Lung (tissue), 12 donors: ENCODE measurements around the gene STBD1. TPM values are rescaled to one million over a fixed set of nuclear protein-coding genes. Genes with fewer than 3 reads are reported as not detected.

Experiments used
- ATAC-seq: fragments of 200-7000 bp; cut with Tn5 transposase; one replicate; pipeline ENCODE4 v1.9.1; 2020; ENCODE audit warnings: moderate number of reproducible peaks; ENCODE audit not compliant: insufficient read depth, low FRiP score
- DNase-seq, 3 donors: peaks; one replicate each; pipeline ENCODE4 v3.0.0-alpha.2; 2013 to 2017
- H3K27ac ChIP-seq, 2 donors: one replicate each; pipeline ENCODE4 v1.5.1; 2013; ENCODE audit warnings: mild to moderate bottlenecking in 2 of 2, moderate library complexity in 2 of 2, control low read depth in 1 of 2, inconsistent platforms in 1 of 2, low read depth in 1 of 2, low read length in 1 of 2
- H3K27me3 ChIP-seq, 3 donors: one replicate each; pipeline ENCODE4 v1.5.1; 2013; ENCODE audit warnings: low read length in 2 of 3; ENCODE audit not compliant: control insufficient read depth in 3 of 3, insufficient read depth in 3 of 3
- H3K36me3 ChIP-seq, 4 donors: one replicate each; pipeline ENCODE4 v1.5.1; 2013; ENCODE audit warnings: low read length in 4 of 4, mild to moderate bottlenecking in 1 of 4, moderate library complexity in 1 of 4; ENCODE audit not compliant: control insufficient read depth in 4 of 4, insufficient read depth in 4 of 4
- H3K4me1 ChIP-seq, 5 donors: one replicate each; pipeline ENCODE4 v1.5.1; 2013; ENCODE audit warnings: low read length in 5 of 5, mild to moderate bottlenecking in 2 of 5, moderate library complexity in 1 of 5; ENCODE audit not compliant: control insufficient read depth in 5 of 5, insufficient read depth in 5 of 5
- H3K4me3 ChIP-seq: one replicate; pipeline ENCODE4 v1.5.1; 2013; ENCODE audit warnings: mild to moderate bottlenecking, control low read depth, moderate library complexity
- H3K9ac ChIP-seq, 2 donors: one replicate each; pipeline ENCODE4 v1.5.1; 2013; ENCODE audit warnings: low read length in 2 of 2, control low read depth in 1 of 2; ENCODE audit not compliant: insufficient read depth in 1 of 2
- H3K9me3 ChIP-seq, 4 donors: one replicate each; pipeline ENCODE4 v1.5.1; 2013; ENCODE audit warnings: low read length in 3 of 4, mild to moderate bottlenecking in 1 of 4, moderate library complexity in 1 of 4; ENCODE audit not compliant: control insufficient read depth in 4 of 4, insufficient read depth in 3 of 4
- CTCF ChIP-seq: IDR thresholded peaks from 2 replicates; pipeline ENCODE4 v1.5.1; 2012; ENCODE audit warnings: mild to moderate bottlenecking; ENCODE audit errors: control extremely low read depth, extremely low read depth
- WGBS, 2 donors: extraction: QIAGEN DNeasy Blood & Tissue Kit; methylation state at CpG; one replicate each; pipeline ENCODE4 v1.1.7; 2013; 5-methylcytosine and 5-hydroxymethylcytosine counted together
- polyA plus RNA-seq, 2 donors: library from polyadenylated mRNA; stranded (reverse); fragments of 200-250 nt; gene quantifications; one replicate each; pipeline ENCODE4 v1.2.1, GENCODE V29; 2013
- total RNA-seq, 2 donors: library from RNA; depleted of rRNA in 1 of 2; stranded (reverse); fragments of >200 nt in 1 of 2; gene quantifications; one replicate each; pipeline ENCODE4 v1.2.1, GENCODE V29; 2014 to 2021
- donor health status: control.
- donor health status: control.
- donor health status: Bipolar disorder and iron deficiency.
- donor health status: healthy.
- donor health status: DM: yes; HTN: yes; CAD: no.

Gene STBD1
- total and polyA plus RNA-seq, 4 donors = 1.5 to 14.8 (median 6.9) TPM

DNA sequence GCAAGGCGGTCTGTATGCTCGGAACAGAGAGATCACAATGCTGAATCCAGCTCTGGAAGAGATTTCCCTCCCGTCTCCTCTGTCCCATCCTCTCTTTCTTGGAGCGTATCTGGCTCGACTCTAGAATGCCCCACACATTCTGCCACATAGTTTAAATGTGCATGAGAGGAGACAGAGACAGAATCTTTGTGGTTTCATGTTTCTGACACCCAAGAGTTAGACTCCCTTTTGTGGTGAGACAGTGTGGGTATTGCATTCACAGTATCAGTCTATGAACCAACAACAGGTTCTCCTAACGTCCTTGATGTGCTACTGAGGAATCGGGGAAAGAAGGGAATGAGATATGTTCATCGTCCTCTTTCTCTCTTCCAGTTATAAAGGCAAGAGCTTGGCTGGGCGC, 29.7 kb upstream of the STBD1 start:
- no peaks in the 10 kb centered on the region for H3K27me3 ChIP-seq
- no peaks in the 10 kb centered on the region for H3K9me3 ChIP-seq
- TF ChIP-seq CTCF = no peak
- no peaks in the 10 kb centered on the region for H3K36me3 ChIP-seq
- DNase-seq (no peak), ATAC-seq (no peak)
- 80 to 83% methylated on average over 9 of the region's 9 CpGs for WGBS, 2 donors
- no peak overlapping the region for H3K4me3 ChIP-seq
- H3K4me1 ChIP-seq = no peaks in the 10 kb centered on the region
- no peak overlapping the region for H3K9ac ChIP-seq
- H3K27ac ChIP-seq = no peak overlapping the region

DNA sequence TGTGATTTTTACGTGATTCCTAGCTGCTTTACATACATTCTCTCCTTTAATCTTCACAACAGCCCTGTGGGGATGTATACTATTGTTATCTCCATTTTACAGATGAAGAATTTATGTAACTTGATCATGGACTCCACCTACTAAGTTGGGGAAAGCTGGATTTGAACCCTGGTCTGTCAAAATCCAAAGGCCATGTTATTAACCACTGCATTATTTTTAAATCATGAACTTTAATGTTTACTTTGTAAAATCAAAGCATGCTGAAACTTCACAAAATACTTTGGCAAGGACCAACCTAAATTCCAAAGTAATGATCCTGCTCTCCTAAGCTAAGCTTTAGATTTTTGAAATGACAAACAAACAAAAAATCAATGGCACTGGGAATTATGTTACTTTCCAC, 28.9 kb upstream of the STBD1 start:
- Histone ChIP-seq H3K27me3 (no peaks in the 10 kb centered on the region), H3K4me1 (no peaks in the 10 kb centered on the region), H3K27ac (no peak overlapping the region), H3K9me3 (no peaks in the 10 kb centered on the region), H3K36me3 (no peaks in the 10 kb centered on the region), H3K4me3 (no peak overlapping the region), H3K9ac (no peak overlapping the region)
- WGBS, 2 donors = 87 to 100% methylated on average over 1 of the region's 1 CpG
- ATAC-seq (no peak), DNase-seq (no peak)
- TF ChIP-seq CTCF = no peak

GRCh38 chr4:76278583-76278982, 27.9 kb upstream of the STBD1 start:
- H3K9me3 ChIP-seq = peaks cover 0 to 2% (median 0%) of the 10 kb centered on the region in 4 donors
- H3K4me1 ChIP-seq = no peaks in the 10 kb centered on the region
- no peak for TF ChIP-seq CTCF
- 31 to 34% methylated on average over 1 of the region's 1 CpG for WGBS, 2 donors
- no peak overlapping the region for H3K27ac ChIP-seq
- no peaks in the 10 kb centered on the region for H3K36me3 ChIP-seq
- no peaks in the 10 kb centered on the region for H3K27me3 ChIP-seq
- ATAC-seq (no peak), DNase-seq (no peak)
- H3K4me3 ChIP-seq = no peak overlapping the region
- no peak overlapping the region for H3K9ac ChIP-seq

DNA sequence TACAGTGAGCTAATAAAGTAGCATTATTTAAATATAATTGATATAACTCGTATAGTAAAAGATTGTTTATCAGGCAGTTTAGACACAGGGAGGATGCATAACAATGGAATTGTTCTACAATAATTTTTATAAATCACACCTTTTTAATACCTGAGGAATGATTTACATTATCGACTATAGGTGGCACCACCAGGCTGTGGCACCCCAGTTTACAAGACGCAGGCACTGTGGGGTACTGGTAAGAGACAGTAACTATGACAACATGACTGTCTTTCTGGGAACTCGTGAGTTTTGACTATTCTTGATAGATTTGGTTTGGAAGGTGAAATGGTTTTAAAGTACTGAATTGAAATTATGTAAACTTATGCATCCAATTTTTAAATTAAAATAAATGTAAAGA, 27.1 kb upstream of the STBD1 start:
- Histone ChIP-seq H3K9ac (no peak overlapping the region), H3K4me1 (no peaks in the 10 kb centered on the region), H3K27ac (no peak overlapping the region), H3K36me3 (no peaks in the 10 kb centered on the region), H3K9me3 (peaks cover 0 to 2% (median 0%) of the 10 kb centered on the region in 4 donors), H3K4me3 (no peak overlapping the region), H3K27me3 (no peaks in the 10 kb centered on the region)
- WGBS, 2 donors = 46 to 74% methylated on average over 4 of the region's 4 CpGs
- ATAC-seq (no peak), DNase-seq (no peak)
- no peak for TF ChIP-seq CTCF
